Right atrium auricular region (tissue), 2 donors: ENCODE data around the gene KDM5C. TPM values are rescaled to one million over a fixed set of nuclear protein-coding genes. Genes with fewer than 3 reads are reported as not detected.

ENCODE experiments used
- DNase-seq: peaks from one replicate; pipeline ENCODE4 v3.0.0-alpha.2; 2019; ENCODE audit warnings: low spot score
- H3K27ac ChIP-seq, 2 donors: fragments of 200-600 bp; sonication (generic); 1 replicate in 1 of 2; 2 replicates in 1 of 2; pipeline ENCODE4 v1.5.1; 2016 to 2019
- H3K27me3 ChIP-seq, 2 donors: fragments of 200-600 bp; sonication (generic); one replicate each; pipeline versions ENCODE4 v1.5.1 to v1.6.0; 2017 to 2019
- H3K36me3 ChIP-seq: fragments of 200-600 bp; sonication (generic); one replicate; pipeline ENCODE4 v1.5.1; 2016
- H3K4me1 ChIP-seq, 2 donors: fragments of 200-600 bp; sonication (generic); one replicate each; pipeline versions ENCODE4 v1.5.1 to v1.6.0; 2017 to 2019
- H3K4me3 ChIP-seq, 2 donors: fragments of 200-600 bp; sonication (generic); 1 replicate in 1 of 2; 2 replicates in 1 of 2; pipeline ENCODE4 v1.5.1; 2017 to 2019; ENCODE audit warnings: mild to moderate bottlenecking in 1 of 2, moderate library complexity in 1 of 2
- H3K9me3 ChIP-seq, 2 donors: fragments of 200-600 bp; sonication (generic); one replicate each; pipeline ENCODE4 v1.5.1; 2019
- total RNA-seq, 2 donors: library from RNA; depleted of rRNA; stranded (reverse); fragments of >200 nt; gene quantifications; one replicate each; pipeline ENCODE4 v1.1.0, GENCODE V29; 2016
- TF ChIP-seq, protein P1 (sequence below), 2 donors: fragments of 200-600 bp; sonication (generic); IDR thresholded peaks; one replicate each; pipeline ENCODE4 v1.5.1; 2019; ENCODE audit warnings: antibody characterized with exemption in 2 of 2

Gene KDM5C
- 10 to 100 TPM; 48.7 to 50.4 TPM for total RNA-seq

DNA sequence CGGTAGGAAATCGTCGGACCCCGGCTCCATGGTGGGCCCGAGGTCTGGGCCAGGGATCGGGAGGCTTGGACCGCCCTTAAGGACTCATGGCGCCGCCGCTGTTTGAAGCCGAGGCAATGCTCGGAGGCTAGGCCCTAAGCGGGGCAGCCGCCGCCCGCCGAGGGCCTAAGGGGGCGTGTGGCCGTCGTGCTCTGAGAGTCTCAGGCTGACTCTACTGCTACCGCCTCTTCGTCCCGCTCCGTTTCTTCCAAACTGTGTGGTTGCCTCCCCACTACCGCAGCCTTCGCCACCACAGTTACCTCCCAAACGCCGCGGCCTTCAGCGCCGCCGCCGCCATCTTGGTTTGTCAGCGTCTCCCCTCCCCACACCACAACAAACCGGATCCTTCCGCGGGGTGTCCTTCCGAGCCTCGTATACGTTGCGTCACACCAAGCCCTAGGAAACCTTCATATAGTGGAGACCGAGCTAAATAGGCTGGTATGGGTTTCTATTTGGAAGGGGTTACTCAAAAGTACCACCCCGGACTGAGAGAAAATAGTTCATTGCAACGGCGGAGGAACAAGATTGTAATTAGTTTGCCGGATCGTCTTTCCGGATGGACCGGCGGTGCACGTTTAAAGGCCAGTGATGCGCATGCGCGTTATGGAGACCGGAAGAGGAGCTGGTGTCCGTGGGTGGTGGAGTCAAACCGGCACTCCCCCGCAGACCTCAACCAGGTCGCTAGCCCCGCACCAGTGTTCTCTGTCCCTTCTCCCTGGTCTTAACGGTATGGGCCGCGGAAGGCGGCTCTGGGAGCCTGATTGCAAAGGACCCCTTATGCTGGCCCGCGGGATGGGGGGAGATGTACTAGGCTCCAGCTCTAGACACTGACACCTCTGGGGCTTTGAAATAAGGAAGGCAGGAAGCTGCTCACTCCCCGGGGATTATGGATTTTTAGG is at the start of gene KDM5C:
Gene KDM5C (minus strand): TSS at position 348 of the 938 bp plus-strand sequence. CDS start 318 bp downstream, at position 30.
- no peaks in the 10 kb centered on the region for H3K27me3 ChIP-seq
- no peaks in the 10 kb centered on the region for H3K9me3 ChIP-seq
- TF ChIP-seq, protein P1, sequence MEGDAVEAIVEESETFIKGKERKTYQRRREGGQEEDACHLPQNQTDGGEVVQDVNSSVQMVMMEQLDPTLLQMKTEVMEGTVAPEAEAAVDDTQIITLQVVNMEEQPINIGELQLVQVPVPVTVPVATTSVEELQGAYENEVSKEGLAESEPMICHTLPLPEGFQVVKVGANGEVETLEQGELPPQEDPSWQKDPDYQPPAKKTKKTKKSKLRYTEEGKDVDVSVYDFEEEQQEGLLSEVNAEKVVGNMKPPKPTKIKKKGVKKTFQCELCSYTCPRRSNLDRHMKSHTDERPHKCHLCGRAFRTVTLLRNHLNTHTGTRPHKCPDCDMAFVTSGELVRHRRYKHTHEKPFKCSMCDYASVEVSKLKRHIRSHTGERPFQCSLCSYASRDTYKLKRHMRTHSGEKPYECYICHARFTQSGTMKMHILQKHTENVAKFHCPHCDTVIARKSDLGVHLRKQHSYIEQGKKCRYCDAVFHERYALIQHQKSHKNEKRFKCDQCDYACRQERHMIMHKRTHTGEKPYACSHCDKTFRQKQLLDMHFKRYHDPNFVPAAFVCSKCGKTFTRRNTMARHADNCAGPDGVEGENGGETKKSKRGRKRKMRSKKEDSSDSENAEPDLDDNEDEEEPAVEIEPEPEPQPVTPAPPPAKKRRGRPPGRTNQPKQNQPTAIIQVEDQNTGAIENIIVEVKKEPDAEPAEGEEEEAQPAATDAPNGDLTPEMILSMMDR (IDR thresholded peaks at IDR 0.05): peak in 1 of 2 donors; percentile 18
- peak within 1 kb of the TSS; percentile 86 to 87 for H3K27ac ChIP-seq
- H3K4me1 ChIP-seq: peaks cover 0 to 37% of the 10 kb centered on the region in 2 donors
- H3K36me3 ChIP-seq: peaks cover 4% of the 10 kb centered on the region
- H3K4me3 ChIP-seq: peak within 1 kb of the TSS; percentile 92 to 98
- DNase-seq: peak; percentile 95

DNA sequence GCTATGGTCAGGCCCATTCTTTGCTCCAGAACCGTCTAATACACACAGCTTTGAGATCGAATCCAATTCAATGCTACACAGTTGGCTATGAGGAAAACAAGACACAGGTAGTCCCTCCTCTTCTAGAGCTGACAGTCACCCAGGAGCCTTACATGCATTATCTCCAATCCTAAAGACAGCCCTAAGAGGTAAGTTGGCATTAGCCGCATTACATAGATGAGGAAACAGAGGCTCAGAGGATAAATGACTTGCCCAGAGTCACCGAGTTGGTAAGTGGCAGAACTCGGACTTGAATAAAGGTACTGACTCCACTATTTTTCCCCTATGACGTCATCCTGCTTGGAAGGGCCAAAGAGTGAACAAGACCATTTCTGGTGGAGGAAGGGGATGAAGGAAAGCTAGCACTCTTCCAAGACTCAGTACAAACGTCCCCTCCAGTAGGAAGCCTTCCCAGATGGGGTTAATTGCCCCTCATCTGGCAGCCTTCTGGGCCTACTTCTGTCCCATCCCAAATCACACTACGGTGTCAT is 47.9 kb upstream of the KDM5C start:
- no peak overlapping the region for H3K27ac ChIP-seq
- H3K4me3 ChIP-seq: no peak overlapping the region
- H3K36me3 ChIP-seq: no peaks in the 10 kb centered on the region
- no peaks in the 10 kb centered on the region for H3K4me1 ChIP-seq
- H3K9me3 ChIP-seq: no peaks in the 10 kb centered on the region
- no peak for DNase-seq
- H3K27me3 ChIP-seq: peaks cover 0 to 4% of the 10 kb centered on the region in 2 donors
- TF ChIP-seq, protein P1 (IDR thresholded peaks at IDR 0.05): no peak

DNA sequence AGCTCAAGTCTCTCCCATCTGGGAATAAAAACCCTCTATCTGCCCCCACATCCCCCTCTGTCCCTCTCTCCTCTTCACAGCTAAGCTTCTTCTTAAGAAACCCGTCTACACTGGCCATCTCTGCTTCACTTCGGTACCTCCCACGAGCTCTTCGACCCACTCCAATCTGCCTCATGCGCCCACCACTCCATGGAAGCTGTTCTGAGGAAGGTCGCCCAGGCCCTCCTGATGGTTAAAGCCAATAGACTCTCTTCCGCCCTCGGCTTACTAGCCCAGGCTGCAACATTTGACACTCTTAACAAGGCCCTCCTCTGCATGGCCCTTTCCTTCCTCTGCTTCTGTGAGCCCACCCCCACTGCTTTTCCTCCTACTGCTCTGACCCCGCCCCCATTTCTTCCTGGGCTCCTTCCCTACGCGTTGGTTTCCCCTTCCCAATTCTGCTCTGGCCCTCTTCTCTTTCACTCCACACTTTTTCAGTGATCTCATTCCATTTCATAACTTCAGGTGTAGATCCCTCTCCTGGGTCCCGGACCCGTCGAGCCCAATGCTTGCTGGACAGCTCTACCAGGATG is 44.6 kb upstream of the KDM5C start:
- Histone ChIP-seq H3K4me3 (no peak overlapping the region), H3K27me3 (peaks cover 0 to 4% of the 10 kb centered on the region in 2 donors), H3K9me3 (no peaks in the 10 kb centered on the region), H3K27ac (no peak overlapping the region), H3K4me1 (no peaks in the 10 kb centered on the region), H3K36me3 (no peaks in the 10 kb centered on the region)
- TF ChIP-seq, protein P1 (IDR thresholded peaks at IDR 0.05): no peak
- no peak for DNase-seq

DNA sequence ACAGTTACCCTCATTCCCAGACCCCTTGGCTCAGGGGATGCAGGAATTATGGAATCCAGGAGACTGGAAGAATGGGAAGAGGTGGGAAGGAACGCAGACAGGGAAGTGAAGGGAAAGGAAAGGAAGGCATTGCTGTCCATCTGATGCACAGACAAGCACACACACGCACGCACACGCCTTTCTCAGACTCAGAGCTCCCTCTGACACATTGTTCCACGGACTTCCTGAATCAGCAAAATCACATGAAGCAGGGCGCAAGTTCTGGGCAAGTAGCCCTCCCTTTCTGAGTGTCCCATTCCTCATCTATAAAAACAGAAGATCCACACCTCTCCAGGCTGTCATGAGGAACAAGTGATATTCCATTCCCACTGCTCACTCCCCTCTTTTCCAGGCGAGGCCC is 43.2 kb upstream of the KDM5C start:
- no peaks in the 10 kb centered on the region for H3K4me1 ChIP-seq
- TF ChIP-seq, protein P1 (IDR thresholded peaks at IDR 0.05): no peak
- peaks cover 0 to 4% of the 10 kb centered on the region in 2 donors for H3K27me3 ChIP-seq
- no peaks in the 10 kb centered on the region for H3K9me3 ChIP-seq
- no peak for DNase-seq
- H3K4me3 ChIP-seq: no peak overlapping the region
- H3K36me3 ChIP-seq: no peaks in the 10 kb centered on the region
- H3K27ac ChIP-seq: no peak overlapping the region

DNA sequence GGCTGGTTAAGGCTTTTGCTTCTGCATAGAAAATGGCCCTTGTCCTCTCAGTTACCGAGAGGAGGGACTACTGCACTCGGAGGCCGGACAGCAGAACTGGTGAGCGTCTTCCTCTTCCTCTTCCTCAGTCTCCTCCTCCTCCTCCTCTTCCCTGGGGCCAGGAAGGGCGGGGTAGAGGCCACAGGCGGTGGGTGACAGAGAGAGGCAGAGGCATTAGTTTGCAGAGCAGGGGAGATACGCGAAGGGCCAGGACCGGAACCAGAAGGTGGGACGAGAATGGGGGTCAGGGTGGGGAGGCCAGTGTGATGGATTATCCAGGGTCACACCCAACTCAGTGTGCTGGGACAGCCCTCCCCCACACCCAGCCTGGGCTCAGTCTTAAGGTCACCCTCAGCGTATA is 41.9 kb upstream of the KDM5C start:
- Histone ChIP-seq H3K27ac (no peak overlapping the region), H3K36me3 (no peaks in the 10 kb centered on the region), H3K4me1 (no peaks in the 10 kb centered on the region), H3K4me3 (no peak overlapping the region), H3K27me3 (no peaks in the 10 kb centered on the region), H3K9me3 (no peaks in the 10 kb centered on the region)
- TF ChIP-seq, protein P1 (IDR thresholded peaks at IDR 0.05): no peak
- DNase-seq: no peak
